NK-92 treated with Interleukin-12 subunit alpha and Interleukin-12 subunit beta, amount 100 ng/mL, for 24 hours (cell line): Measurements from ENCODE around the gene WWC1.

Experiments used
- DNase-seq: peaks from one replicate; lab custom pipeline; 2025; lab: John Stamatoyannopoulos, UW

WWC1 gene

DNA sequence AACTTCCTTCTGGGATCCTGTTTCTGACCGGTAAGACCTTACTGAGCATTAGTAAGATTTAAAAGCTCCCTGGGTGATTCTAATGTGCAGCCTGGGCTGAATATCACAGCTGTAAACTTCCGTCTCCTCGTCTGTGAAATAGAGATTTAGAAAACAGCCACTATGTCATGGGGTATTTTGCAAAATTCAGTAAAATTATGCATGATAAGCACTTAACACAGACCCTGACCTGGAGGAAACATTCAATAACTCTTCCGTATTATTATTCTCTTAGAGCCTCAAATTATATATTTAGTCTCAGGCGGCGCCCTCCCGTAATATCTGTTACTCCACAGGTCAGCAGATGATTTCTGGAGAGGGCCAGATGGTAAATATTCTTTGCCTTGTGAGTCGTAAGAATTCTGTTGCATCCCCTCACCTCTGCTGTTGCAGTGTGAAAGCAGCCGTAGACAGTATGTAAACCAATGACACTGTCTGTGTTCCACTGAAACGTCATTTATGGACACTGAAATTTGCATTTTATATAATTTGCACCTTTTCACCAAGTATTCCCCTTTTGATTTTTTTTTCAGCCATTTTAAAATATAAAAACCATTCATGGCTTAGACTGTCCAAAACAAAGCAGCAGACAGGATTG is 155.7 kb downstream of the WWC1 start:
- DNase-seq, result no peak

DNA sequence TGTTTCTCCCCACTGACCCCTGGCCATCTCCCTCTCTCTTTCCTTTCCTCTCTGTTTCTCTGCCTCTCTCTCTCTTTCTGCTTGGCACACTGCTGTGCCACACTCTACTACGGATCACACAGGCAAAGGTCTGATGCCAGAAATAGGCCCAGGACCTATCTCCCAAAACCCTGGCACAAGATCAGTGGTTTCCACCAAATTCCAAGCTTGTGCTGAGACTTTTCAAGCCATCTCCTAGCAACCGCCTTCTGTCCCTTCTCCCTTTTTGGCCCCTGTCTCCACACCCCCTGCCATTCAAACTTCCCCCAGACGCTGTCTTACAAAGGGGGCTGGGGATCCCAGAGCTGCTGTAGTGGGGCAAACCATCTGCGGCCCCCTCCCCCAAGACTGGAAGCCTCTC is 156.4 kb downstream of the WWC1 start:
- no peak for DNase-seq

DNA sequence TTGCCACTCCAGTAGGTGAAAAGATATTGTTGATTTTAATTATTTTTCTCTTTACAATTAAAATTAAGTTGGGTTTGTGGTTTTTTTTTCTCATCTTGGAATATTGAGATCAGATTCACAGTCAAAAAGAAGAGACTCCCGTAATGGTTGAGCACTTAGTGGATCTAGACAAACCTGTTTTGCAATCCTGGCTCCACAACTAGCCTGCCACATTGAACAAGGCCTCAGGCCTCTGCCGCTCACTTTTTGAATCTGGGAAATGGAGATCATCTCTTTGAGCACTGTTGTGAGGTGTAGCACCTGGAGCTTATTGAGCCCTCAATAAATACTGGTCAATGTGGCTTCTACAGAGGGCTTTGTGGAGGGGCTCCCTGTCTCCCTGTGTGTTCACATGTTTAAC is 157.7 kb downstream of the WWC1 start:
- DNase-seq, result no peak

DNA sequence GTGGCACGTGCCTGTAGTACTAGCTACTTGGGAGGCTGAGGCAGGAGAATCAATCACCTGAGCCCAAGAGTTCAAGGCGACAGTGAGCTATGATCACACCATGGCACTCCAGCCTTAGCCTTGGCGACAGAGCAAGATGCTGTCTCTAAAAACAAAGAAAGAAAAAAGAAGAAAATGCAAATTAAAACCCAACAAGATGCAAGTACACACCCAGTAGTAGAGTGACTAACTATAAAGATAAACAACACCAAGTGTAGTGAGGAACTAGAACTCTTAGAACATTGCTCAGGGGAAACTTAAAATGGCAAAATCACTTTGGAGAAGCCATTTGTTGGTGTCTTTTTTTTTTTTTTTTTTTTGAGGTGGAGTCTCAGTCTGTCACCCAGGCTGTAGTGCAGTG is 160.1 kb downstream of the WWC1 start:
- DNase-seq, result no peak

DNA sequence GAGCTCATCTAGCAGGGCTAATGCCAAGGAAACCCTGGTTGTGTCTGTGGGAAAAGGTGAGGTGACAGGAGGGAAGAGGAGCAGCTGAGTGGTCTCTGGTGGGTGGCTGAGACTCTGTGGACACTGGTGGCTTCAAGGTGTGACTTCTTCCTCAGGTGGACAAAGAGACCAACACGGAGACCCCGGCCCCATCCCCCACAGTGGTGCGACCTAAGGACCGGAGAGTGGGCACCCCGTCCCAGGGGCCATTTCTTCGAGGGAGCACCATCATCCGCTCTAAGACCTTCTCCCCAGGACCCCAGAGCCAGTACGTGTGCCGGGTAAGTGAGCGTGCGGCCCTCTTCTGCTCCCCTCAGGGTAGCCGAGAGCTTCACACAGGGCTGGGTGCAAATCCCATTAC is 163.8 kb downstream of the WWC1 start:
- DNase-seq, result no peak

DNA sequence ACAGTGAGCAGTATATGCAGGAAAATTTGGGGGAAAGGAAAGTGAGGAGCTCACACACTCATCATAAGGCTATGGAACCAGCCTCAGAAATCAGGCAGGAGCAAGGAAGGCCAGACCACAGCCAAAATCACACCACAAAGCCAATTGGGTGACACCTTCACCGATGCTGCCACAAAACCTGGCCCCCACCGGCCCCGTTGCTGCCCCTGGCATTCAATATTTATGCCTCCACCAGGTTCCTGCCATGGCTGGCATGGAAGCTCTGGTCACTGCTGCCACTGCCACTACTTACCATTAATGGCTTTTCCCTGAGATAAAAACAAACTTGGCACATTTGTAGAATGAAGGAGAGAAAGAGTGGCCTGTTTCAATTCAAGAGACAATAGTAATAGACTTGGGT is 166.1 kb downstream of the WWC1 start:
- no peak for DNase-seq

DNA sequence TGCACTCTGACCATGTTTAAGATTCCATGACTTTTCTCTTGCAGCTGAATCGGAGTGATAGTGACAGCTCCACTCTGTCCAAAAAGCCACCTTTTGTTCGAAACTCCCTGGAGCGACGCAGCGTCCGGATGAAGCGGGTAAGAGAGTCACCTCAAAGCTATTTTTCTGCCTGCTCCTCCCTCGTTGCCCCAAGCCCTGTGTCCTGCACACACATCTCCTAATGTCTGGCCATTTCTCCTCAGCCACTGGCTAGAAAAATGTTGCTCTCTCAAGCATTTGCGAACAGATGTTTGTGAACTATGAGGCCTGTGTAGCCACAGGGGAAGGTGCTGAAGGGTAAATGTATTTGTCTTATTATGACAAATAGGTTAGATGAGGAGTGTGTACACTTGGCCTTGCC is 169.2 kb downstream of the WWC1 start:
- DNase-seq, result no peak

DNA sequence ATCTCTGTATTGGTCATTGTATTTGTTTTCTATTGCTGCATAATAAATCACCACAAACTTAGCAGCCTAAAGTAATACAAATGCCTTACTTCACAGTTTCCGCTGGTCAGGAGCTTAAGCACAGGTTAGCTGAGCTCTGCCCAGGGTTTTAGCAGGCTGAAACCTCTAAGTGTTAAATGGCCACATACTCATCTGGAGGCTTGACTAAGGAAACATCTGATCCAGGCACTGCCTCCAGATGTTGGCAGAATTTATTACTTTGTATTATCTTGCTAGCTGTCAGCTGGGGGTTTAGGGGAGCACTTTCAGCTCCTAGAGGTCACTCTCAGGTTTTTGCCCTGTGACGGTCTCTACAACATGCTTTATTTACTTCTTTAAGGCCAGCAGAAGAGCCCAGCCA is 171.6 kb downstream of the WWC1 start:
- DNase-seq, result no peak

DNA sequence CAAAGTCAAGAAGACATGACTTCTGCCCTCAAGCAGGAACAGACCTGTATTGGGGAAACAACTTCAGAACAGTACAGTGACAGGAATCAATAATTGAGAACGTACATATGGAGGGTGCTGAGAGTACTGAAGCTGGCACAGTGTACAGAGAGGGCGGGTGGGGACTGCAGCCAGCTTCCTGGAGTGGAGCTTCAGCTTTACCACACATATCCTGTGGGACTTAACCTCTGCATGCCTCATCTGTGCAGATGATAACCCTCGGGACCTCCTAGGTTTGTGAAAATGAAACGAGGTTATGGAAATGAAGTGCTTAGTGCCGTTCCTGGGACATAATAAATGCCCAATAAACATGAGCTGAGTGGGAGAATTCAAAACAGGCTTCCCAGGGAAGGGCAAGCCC is 172.8 kb downstream of the WWC1 start:
- no peak for DNase-seq

DNA sequence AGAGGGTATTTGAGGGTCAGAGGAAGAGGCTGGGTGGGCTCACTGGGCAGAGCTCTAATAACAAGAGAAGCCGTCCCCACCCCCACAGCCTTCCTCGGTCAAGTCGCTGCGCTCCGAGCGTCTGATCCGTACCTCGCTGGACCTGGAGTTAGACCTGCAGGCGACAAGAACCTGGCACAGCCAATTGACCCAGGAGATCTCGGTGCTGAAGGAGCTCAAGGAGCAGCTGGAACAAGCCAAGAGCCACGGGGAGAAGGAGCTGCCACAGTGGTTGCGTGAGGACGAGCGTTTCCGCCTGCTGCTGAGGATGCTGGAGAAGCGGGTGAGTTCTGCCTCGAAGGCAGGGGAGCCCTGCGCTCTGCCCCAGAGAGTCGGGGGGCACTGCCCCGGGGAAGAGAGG is 173.2 kb downstream of the WWC1 start:
- no peak for DNase-seq

DNA sequence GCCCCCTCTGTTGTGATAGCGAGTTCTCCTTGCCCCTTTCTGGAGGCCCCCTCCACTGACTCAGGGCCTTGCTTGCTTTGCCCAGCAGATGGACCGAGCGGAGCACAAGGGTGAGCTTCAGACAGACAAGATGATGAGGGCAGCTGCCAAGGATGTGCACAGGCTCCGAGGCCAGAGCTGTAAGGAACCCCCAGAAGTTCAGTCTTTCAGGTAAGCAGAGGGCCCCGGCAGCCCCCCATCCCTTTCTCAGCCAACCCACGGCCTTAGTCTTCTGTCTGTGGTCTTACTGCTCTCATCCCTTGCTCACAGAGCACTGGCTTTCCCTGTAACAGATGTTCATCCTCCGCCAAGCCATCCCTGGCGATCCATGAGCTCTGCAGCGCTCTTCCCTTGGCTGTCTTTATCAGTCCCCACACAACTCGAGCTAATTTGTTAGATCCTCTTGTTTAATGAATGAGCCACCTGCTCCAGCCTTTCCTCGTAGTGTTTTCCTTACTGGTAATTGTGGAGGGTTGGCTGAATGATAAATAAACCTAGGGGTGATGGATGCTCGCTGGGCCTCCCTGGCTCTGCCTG is 176.4 kb downstream of the WWC1 start:
- DNase-seq, result no peak

DNA sequence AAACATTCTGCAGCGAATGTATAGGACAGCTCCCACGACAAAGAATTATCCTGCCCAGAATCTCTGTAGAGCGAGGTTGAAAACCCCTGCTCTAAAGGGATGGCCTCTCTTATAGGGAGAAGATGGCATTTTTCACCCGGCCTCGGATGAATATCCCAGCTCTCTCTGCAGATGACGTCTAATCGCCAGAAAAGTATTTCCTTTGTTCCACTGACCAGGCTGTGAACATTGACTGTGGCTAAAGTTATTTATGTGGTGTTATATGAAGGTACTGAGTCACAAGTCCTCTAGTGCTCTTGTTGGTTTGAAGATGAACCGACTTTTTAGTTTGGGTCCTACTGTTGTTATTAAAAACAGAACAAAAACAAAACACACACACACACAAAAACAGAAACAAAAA is 177.4 kb downstream of the WWC1 start:
- DNase-seq, result no peak

DNA sequence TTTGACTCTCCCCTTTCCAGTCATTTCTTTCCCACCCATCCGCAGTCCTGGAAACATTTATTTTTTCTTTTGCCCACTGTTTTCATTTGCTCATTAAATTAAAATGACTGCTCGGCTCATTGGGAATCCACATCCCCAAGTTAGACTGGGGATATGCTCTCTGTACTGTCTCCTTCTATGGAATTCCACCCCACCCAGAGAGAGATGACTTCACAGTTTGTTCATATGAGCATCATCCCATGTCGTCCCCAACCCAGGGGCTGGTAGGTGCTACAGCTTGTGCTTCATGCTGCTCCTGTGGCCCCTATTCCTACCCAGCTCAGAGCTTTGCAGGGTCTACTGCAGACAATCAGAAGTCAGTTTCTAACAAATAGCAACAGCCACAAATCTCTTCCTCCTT is 178.4 kb downstream of the WWC1 start:
- DNase-seq, result no peak

DNA sequence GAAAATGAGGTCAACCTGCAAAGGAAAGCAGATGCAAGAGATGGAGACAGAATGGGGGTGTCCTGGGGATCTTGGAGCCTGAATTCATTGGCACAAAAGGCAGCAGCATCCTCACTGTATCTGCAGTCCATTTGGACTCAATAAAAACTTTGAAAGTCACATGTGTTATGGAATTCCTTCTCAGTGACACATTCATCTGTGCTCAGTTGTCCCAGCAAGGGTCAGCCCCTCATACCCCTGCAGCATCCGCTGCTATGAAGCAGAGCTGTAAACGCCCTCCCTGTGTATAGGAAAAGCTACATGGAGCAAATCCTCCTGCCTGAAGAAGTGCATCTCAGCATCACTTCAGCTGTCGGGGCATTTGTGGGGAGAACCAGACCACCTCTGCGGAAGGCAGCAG is 180.3 kb downstream of the WWC1 start:
- no peak for DNase-seq

DNA sequence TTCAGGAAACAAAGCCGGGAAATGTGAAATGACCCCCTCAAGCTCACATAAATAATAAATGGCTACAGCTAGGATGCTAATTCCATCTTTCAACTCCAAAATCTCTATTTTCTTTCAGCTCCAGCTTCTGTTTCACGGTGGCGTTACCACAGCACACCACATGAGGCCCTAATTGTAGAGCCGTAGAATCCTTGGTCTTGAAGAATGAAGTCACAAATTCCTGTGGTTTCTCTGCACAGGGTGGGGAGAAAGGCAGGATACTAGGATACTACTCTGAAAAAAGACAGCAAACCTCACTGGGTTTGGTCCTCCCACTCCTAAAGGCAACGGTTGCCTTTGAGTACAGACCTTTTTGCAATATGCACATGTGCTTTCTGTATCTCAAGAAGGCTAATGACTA is 180.9 kb downstream of the WWC1 start:
- no peak for DNase-seq

DNA sequence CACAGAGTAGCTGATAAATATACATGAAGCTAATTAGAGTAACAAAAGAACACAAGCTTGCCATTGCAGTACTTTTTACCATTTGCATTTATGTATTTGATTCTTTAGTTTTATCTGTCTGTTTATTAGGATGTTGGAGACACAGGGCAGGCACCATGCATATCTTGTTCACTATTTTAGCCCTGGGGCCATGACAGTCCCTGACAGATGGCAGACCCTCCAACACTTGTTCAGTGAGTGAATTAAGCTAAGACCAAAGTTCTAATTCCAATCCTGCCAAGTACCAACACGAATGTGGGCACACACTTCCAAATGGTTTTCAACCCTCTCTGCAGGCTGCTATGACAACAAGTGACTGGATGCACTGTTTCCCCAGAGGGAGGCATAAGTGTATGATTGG is 182.9 kb downstream of the WWC1 start:
- no peak for DNase-seq

DNA sequence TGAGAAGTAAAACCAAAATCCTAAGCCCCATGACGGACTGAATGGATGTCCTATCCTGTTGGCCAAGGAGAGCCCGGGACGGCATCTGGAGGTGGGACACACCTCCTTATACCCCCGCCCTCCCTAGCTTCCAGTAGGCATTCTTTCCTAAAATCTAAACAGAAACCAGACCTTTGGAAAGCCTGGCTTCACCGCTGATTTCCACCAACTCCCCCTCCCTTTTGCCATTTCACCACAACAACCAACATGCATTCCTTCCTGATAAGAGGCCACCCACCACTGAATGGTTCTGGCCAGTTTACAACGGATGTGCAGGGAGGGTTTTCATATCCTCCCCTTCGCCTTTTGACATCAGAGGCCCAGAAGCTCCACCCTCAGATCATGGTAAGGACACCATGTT is 185.6 kb downstream of the WWC1 start:
- DNase-seq, result no peak

DNA sequence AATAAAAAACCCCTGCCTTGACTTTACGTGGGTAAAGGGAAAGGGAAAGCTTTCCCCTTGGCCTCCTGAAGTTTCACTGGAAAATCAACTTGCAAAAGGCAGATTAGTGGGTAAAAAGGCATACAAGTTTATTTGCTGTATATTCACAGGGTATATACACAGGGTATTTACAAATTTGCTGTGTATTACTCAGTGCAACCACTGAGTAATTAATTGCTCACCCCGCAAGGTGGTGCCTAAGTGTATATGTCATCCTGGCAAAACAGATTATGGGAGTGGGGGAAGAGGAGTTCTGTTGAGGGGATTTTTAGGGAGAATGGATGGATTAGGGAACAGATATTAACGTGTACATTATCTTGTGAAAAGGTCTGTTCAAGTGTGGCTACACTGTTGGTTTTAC is 187.7 kb downstream of the WWC1 start:
- no peak for DNase-seq

DNA sequence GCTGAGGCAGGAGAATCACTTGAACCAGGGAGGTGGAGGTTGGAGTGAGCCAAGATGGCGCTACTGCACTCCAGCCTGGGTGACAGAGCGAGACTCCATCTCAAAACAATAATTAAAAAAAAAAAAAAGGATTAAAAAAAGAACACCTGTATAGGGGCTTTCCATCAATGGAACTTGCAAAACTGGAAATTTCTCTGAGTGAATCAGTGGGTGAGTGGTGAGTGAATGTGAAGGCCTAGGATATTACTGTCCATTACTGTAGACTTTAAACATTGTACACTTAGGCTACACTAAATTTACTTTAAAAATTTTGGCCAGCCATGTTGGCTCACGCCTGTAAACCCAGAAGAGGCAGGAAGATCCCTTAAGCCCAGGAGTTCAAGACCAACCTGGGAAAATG is 189.2 kb downstream of the WWC1 start:
- DNase-seq, result no peak

DNA sequence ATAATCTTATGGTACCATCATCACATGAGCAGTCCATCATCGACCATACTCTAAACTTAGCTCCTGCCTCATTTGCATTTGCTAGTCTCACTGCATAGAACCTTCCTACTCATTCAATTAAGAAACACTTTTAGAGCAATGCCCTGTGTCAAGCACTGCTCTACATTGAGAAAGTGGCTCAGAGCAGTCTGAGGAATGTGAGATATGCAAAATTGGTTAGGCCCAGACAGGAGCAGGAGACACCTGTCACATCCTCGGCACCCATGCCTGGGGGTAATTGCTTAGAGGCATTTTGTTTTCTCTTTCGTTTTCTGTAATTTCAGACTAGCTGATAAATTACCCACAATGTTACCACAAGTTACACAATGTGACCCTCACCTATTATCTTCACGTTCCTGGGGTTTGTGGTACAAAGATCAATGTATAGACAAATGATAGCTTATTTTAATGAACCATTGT is 189.9 kb downstream of the WWC1 start:
- peak; percentile 13 for DNase-seq

DNA sequence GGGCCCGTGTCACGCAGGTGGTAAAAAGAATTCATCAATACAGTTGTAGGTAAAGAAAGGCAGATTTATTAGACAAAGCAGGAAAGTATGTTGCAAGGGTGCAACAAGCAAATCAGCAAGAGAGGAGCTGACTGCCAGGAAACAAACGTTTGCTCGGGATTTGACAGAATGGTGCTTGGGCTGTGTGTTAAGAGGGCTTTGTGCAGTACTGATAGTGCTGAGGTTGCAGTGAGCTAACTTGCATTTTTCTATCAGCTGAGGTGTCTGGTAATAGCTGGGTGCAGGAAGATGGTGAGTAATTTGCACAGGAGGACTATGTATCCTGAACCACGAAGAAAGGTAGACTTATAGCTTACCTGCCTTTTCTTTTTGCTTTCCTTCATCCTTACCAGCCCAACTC is 190.9 kb downstream of the WWC1 start:
- no peak for DNase-seq

DNA sequence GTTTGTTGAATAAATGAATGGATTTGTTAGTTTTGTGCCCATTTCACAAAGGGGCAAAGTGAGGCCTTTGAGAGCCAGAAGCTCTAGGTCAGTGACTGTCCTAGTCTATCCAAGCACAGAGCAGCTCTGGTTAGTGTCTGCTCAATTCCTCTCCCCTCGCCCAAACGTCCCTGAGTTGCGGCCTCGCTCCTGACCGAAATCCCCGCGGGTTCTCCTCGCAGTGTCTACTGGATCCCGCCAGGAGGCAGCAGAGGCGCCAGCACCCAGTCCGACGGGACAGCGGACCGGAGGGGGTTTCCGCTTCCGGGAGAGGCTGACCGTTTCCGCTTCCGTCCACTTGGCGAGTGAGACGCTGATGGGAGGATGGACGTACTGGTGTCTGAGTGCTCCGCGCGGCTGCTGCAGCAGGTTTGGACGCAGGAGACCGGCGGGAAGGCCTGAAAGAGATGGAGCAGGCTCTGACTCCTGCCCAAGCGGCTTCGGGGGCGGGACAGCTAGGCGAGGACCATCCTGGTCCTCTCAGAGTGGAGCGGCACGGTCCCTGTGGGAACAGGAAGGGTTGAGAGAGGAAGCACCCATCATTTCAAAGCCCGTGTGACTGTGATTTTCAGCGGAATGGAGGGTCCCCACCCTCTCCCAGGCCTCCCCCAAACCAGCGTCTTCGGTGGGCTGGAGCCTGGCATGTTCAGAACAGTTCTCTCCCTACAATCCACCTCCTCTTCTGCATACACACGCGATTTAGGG is 194.9 kb downstream of the WWC1 start, which contains the start of gene RARS1:
TSS of gene RARS1 (plus strand) at position 336 of the 744 bp plus-strand sequence. CDS start at position 364, 28 bp downstream.
- DNase-seq, result peak; percentile 82

DNA sequence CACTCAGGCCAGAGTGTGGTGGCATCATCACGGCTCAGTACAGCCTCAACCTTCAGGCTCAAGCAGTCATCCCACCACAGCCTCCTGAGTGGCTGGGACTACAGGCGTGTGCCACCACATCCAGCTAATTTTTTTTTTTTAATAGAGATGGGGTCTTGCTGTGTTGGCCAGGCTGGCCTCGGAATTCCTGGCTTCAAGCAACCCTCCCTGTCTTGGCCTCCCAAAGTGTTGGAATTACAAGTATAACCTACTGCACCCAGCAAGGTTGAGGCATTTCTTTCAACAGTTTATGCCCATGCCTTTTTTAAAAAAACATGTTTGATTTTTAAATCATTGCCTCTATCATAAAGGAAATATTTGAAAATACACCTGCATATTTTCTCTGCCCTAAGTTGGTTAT is 197.6 kb downstream of the WWC1 start:
- DNase-seq, result no peak
